Measurements from ENCODE around the gene ZNF317.

ZNF317 gene

GRCh38 chr19:9150650-9151049 is 10.5 kb downstream of the ZNF317 start:
- ATAC-seq (ENCODE audit: insufficient read depth, low read depth) (no peak), DNase-seq (no peak)
- H3K27ac ChIP-seq (ENCODE audit: low read length) = no peak overlapping the region
- H3K9me3 ChIP-seq (ENCODE audit: insufficient read depth, low read length, severe bottlenecking) = peaks cover 9% of the 10 kb centered on the region
- H3K4me2 ChIP-seq (ENCODE audit: insufficient read depth, low read length) = no peak overlapping the region
- peaks cover 59% of the 10 kb centered on the region for H4K20me1 ChIP-seq (ENCODE audit: insufficient read depth, low read length)
- peaks cover 98% of the 10 kb centered on the region for H3K79me2 ChIP-seq (ENCODE audit: insufficient read depth, low read length)
- H2AFZ ChIP-seq (ENCODE audit: low read depth, low read length) = no peak overlapping the region
- H3K4me1 ChIP-seq (ENCODE audit: insufficient read depth, low read length) = no peaks in the 10 kb centered on the region
- TF ChIP-seq EZH2 (IDR thresholded peaks at IDR 0.05; ENCODE audit: borderline replicate concordance, low read depth, low read length, severe bottlenecking) = no peak
- TF ChIP-seq CTCF (IDR thresholded peaks at IDR 0.05; ENCODE audit: borderline replicate concordance, extremely low read depth, low read length, poor library complexity, severe bottlenecking) = no peak
- no peak overlapping the region for H3K4me3 ChIP-seq (ENCODE audit: low read depth in 1 of 2, low read length in 2 of 2)
- no peaks in the 10 kb centered on the region for H3K27me3 ChIP-seq (ENCODE audit: insufficient read depth, low read length, poor library complexity)
- H3K9ac ChIP-seq (ENCODE audit: low read depth, low read length) = no peak overlapping the region
- peaks cover 84% of the 10 kb centered on the region for H3K36me3 ChIP-seq (ENCODE audit: insufficient read depth, low read length)

- Histone ChIP-seq H3K9me3 (ENCODE audit: insufficient read depth, low read length, severe bottlenecking) (peaks cover 9% of the 10 kb centered on the region), H3K4me1 (ENCODE audit: insufficient read depth, low read length) (no peaks in the 10 kb centered on the region), H3K36me3 (ENCODE audit: insufficient read depth, low read length) (peaks cover 91% of the 10 kb centered on the region), H4K20me1 (ENCODE audit: insufficient read depth, low read length) (peaks cover 65% of the 10 kb centered on the region), H3K4me2 (ENCODE audit: insufficient read depth, low read length) (no peak overlapping the region), H3K4me3 (ENCODE audit: low read depth in 1 of 2, low read length in 2 of 2) (no peak overlapping the region), H3K27me3 (ENCODE audit: insufficient read depth, low read length, poor library complexity) (no peaks in the 10 kb centered on the region), H3K79me2 (ENCODE audit: insufficient read depth, low read length) (peaks cover 98% of the 10 kb centered on the region), H2AFZ (ENCODE audit: low read depth, low read length) (no peak overlapping the region), H3K9ac (ENCODE audit: low read depth, low read length) (no peak overlapping the region), H3K27ac (ENCODE audit: low read length) (no peak overlapping the region)
- no peak for DNase-seq
- no peak for ATAC-seq (ENCODE audit: insufficient read depth, low read depth)
- TF ChIP-seq EZH2 (IDR thresholded peaks at IDR 0.05; ENCODE audit: borderline replicate concordance, low read depth, low read length, severe bottlenecking) = no peak
- no peak for TF ChIP-seq CTCF (IDR thresholded peaks at IDR 0.05; ENCODE audit: borderline replicate concordance, extremely low read depth, low read length, poor library complexity, severe bottlenecking)
Observed at GRCh38 chr19:9151367-9151766, 11.2 kb downstream of the ZNF317 start.

GRCh38 chr19:9155591-9155990 is 15.4 kb downstream of the ZNF317 start:
- no peak overlapping the region for H2AFZ ChIP-seq (ENCODE audit: low read depth, low read length)
- peaks cover 9% of the 10 kb centered on the region for H3K9me3 ChIP-seq (ENCODE audit: insufficient read depth, low read length, severe bottlenecking)
- no peak overlapping the region for H3K4me3 ChIP-seq (ENCODE audit: low read depth in 1 of 2, low read length in 2 of 2)
- H3K27me3 ChIP-seq (ENCODE audit: insufficient read depth, low read length, poor library complexity) = no peaks in the 10 kb centered on the region
- H3K9ac ChIP-seq (ENCODE audit: low read depth, low read length) = no peak overlapping the region
- ATAC-seq (ENCODE audit: insufficient read depth, low read depth) = no peak
- peaks cover 64% of the 10 kb centered on the region for H4K20me1 ChIP-seq (ENCODE audit: insufficient read depth, low read length)
- peaks cover 87% of the 10 kb centered on the region for H3K79me2 ChIP-seq (ENCODE audit: insufficient read depth, low read length)
- no peak overlapping the region for H3K4me2 ChIP-seq (ENCODE audit: insufficient read depth, low read length)
- no peak for DNase-seq
- peaks cover 96% of the 10 kb centered on the region for H3K36me3 ChIP-seq (ENCODE audit: insufficient read depth, low read length)
- no peak overlapping the region for H3K27ac ChIP-seq (ENCODE audit: low read length)
- no peaks in the 10 kb centered on the region for H3K4me1 ChIP-seq (ENCODE audit: insufficient read depth, low read length)
- TF ChIP-seq CTCF (IDR thresholded peaks at IDR 0.05; ENCODE audit: borderline replicate concordance, extremely low read depth, low read length, poor library complexity, severe bottlenecking) = no peak

GRCh38 chr19:9156304-9156703 is 16.1 kb downstream of the ZNF317 start:
- Histone ChIP-seq H4K20me1 (ENCODE audit: insufficient read depth, low read length) (peaks cover 65% of the 10 kb centered on the region), H3K9me3 (ENCODE audit: insufficient read depth, low read length, severe bottlenecking) (peaks cover 8% of the 10 kb centered on the region), H3K9ac (ENCODE audit: low read depth, low read length) (no peak overlapping the region), H2AFZ (ENCODE audit: low read depth, low read length) (no peak overlapping the region), H3K27ac (ENCODE audit: low read length) (no peak overlapping the region), H3K36me3 (ENCODE audit: insufficient read depth, low read length) (peaks cover 96% of the 10 kb centered on the region), H3K4me1 (ENCODE audit: insufficient read depth, low read length) (no peaks in the 10 kb centered on the region), H3K4me3 (ENCODE audit: low read depth in 1 of 2, low read length in 2 of 2) (no peak overlapping the region), H3K27me3 (ENCODE audit: insufficient read depth, low read length, poor library complexity) (no peaks in the 10 kb centered on the region), H3K4me2 (ENCODE audit: insufficient read depth, low read length) (no peak overlapping the region), H3K79me2 (ENCODE audit: insufficient read depth, low read length) (peaks cover 80% of the 10 kb centered on the region)
- TF ChIP-seq EZH2 (IDR thresholded peaks at IDR 0.05; ENCODE audit: borderline replicate concordance, low read depth, low read length, severe bottlenecking) = no peak
- no peak for TF ChIP-seq CTCF (IDR thresholded peaks at IDR 0.05; ENCODE audit: borderline replicate concordance, extremely low read depth, low read length, poor library complexity, severe bottlenecking)
- ATAC-seq (ENCODE audit: insufficient read depth, low read depth) (no peak), DNase-seq (no peak)

Data from DND-41 (cell line).